Measurements from ENCODE around the gene AATF. TPM values are rescaled to one million over a fixed set of nuclear protein-coding genes. Genes with fewer than 3 reads are reported as not detected.

The AATF gene
- total RNA-seq, 1 donor from 2014 or later: 25.0 TPM

GRCh38 chr17:37045351-37045922 is 96.7 kb downstream of the AATF start:
- Mint-ChIP-seq H3K36me3 (ENCODE audit: low read depth, unreplicated experiment) (no peaks in the 10 kb centered on the region), H3K4me1 (ENCODE audit: unreplicated experiment) (peaks cover 12% of the 10 kb centered on the region), H3K27ac (ENCODE audit: unreplicated experiment) (no peak overlapping the region), H3K27me3 (ENCODE audit: unreplicated experiment) (peaks cover 1% of the 10 kb centered on the region), H3K9me3 (ENCODE audit: unreplicated experiment) (no peaks in the 10 kb centered on the region), H3K4me3 (ENCODE audit: unreplicated experiment) (no peak overlapping the region)
- no peak for DNase-seq (ENCODE audit: low spot score)
- no peak for TF ChIP-seq CTCF (IDR thresholded peaks at IDR 0.05; ENCODE audit: unreplicated experiment)

GRCh38 chr17:37047631-37048104 is 98.9 kb downstream of the AATF start:
- no peaks in the 10 kb centered on the region for H3K9me3 Mint-ChIP-seq (ENCODE audit: unreplicated experiment)
- H3K4me1 Mint-ChIP-seq (ENCODE audit: unreplicated experiment): peaks cover 12% of the 10 kb centered on the region
- DNase-seq (ENCODE audit: low spot score): peak; percentile 79
- H3K4me3 Mint-ChIP-seq (ENCODE audit: unreplicated experiment): no peak overlapping the region
- H3K27me3 Mint-ChIP-seq (ENCODE audit: unreplicated experiment): peaks cover 1% of the 10 kb centered on the region
- peak; percentile 88 for TF ChIP-seq CTCF (IDR thresholded peaks at IDR 0.05; ENCODE audit: unreplicated experiment)
- no peak overlapping the region for H3K27ac Mint-ChIP-seq (ENCODE audit: unreplicated experiment)
- H3K36me3 Mint-ChIP-seq (ENCODE audit: low read depth, unreplicated experiment): no peaks in the 10 kb centered on the region

GRCh38 chr17:37048811-37049210 is 100.1 kb downstream of the AATF start:
- Mint-ChIP-seq H3K9me3 (ENCODE audit: unreplicated experiment) (no peaks in the 10 kb centered on the region), H3K4me3 (ENCODE audit: unreplicated experiment) (no peak overlapping the region), H3K27me3 (ENCODE audit: unreplicated experiment) (peaks cover 1% of the 10 kb centered on the region), H3K4me1 (ENCODE audit: unreplicated experiment) (peaks cover 8% of the 10 kb centered on the region), H3K36me3 (ENCODE audit: low read depth, unreplicated experiment) (no peaks in the 10 kb centered on the region), H3K27ac (ENCODE audit: unreplicated experiment) (no peak overlapping the region)
- no peak for TF ChIP-seq CTCF (IDR thresholded peaks at IDR 0.05; ENCODE audit: unreplicated experiment)
- DNase-seq (ENCODE audit: low spot score): no peak

DNA sequence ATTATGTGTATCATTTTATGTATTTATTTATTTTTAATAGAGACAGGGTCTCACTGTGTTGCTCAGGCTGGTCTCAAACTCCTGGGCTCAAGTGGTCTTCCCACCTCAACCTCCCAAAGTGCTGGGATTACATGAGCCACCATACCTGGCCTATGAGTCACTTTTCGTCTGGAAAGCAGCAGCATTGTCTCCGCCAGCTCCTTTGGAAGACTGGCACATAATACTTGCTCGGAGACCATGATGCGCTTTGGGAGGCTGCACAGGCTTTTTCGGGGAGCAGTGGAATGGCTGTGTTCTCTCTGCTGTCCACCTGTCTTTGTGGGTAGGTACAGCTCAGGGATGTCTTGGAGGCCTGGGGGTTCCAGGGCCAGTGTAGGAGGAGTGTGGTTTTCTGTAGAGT is 102.2 kb downstream of the AATF start:
- Mint-ChIP-seq H3K27ac (ENCODE audit: unreplicated experiment) (no peak overlapping the region), H3K27me3 (ENCODE audit: unreplicated experiment) (peaks cover under 1% of the 10 kb centered on the region), H3K4me3 (ENCODE audit: unreplicated experiment) (no peak overlapping the region), H3K4me1 (ENCODE audit: unreplicated experiment) (peaks cover 2% of the 10 kb centered on the region), H3K36me3 (ENCODE audit: low read depth, unreplicated experiment) (no peaks in the 10 kb centered on the region), H3K9me3 (ENCODE audit: unreplicated experiment) (no peaks in the 10 kb centered on the region)
- DNase-seq (ENCODE audit: low spot score): no peak
- no peak for TF ChIP-seq CTCF (IDR thresholded peaks at IDR 0.05; ENCODE audit: unreplicated experiment)

DNA sequence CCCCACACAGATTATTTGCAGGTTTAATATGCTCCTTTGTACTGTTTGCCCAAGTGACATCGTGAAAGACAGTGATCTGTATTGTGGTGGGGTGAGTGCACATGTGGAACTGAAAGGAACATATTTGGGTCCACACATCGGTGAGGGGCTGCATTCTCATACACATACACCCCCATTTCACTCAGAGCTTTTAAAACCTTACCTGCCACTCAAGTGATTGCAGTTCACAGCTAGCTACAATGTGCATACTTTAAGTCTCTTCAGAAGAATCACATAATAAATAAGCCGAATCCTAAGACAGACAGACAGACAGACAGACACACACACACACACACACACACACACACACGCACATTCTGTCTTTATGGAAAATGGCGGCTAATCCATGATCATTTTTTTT is 102.6 kb downstream of the AATF start:
- H3K36me3 Mint-ChIP-seq (ENCODE audit: low read depth, unreplicated experiment): no peaks in the 10 kb centered on the region
- no peak for TF ChIP-seq CTCF (IDR thresholded peaks at IDR 0.05; ENCODE audit: unreplicated experiment)
- H3K9me3 Mint-ChIP-seq (ENCODE audit: unreplicated experiment): no peaks in the 10 kb centered on the region
- H3K4me1 Mint-ChIP-seq (ENCODE audit: unreplicated experiment): peaks cover 2% of the 10 kb centered on the region
- no peak overlapping the region for H3K4me3 Mint-ChIP-seq (ENCODE audit: unreplicated experiment)
- DNase-seq (ENCODE audit: low spot score): no peak
- peaks cover 3% of the 10 kb centered on the region for H3K27me3 Mint-ChIP-seq (ENCODE audit: unreplicated experiment)
- H3K27ac Mint-ChIP-seq (ENCODE audit: unreplicated experiment): no peak overlapping the region
